IMR-90 (cell line): Measurements from ENCODE around the gene HNRNPM. TPM values are rescaled to one million over a fixed set of nuclear protein-coding genes. Genes with fewer than 3 reads are reported as not detected.

Experiments used
- ATAC-seq: fragments of 200-7000 bp; cut with Tn5 transposase; 2 replicates; pipeline ENCODE4 v1.9.1; 2020; ENCODE audit warnings: low read depth, mild to moderate bottlenecking, moderate library complexity
- BruUV-seq: library from RNA; stranded (reverse); fragments of 400-500 nt; replicated peaks from 2 replicates; lab custom pipeline; 2021; lab: Mats Ljungman, UMichigan
- CTCF ChIA-PET: fragments of 300-600 bp; formaldehyde crosslinking; extraction: SDS; loops from one replicate; lab custom pipeline; 2021; ENCODE audit warnings: antibody characterized with exemption; lab: Yijun Ruan, JAX
- POLR2A ChIA-PET: fragments of 300-600 bp; sonication (Branson Sonifier 250); formaldehyde crosslinking; loops from one replicate; lab custom pipeline; 2022; ENCODE audit warnings: antibody characterized with exemption; ENCODE audit not compliant: unreplicated experiment; lab: Charles Lee
- DNase-seq: peaks from one replicate; pipeline ENCODE4 v3.0.0; 2013
- H2AFZ ChIP-seq: replicated peaks from 2 replicates; pipeline ENCODE3; 2013; ENCODE audit warnings: low read length, mild to moderate bottlenecking; ENCODE audit not compliant: poor library complexity
- H2AK5ac ChIP-seq: 2 replicates; pipeline ENCODE4 v1.6.1; 2013; ENCODE audit warnings: low read depth, low read length, inconsistent platforms
- H2AK9ac ChIP-seq: replicated peaks from 2 replicates; pipeline ENCODE3; 2013; ENCODE audit warnings: mild to moderate bottlenecking, low read depth, low read length, moderate library complexity; ENCODE audit not compliant: poor library complexity
- H2BK120ac ChIP-seq: 2 replicates; pipeline ENCODE4 v1.6.1; 2013; ENCODE audit warnings: low read depth, low read length, inconsistent platforms
- H2BK15ac ChIP-seq: 3 replicates; pipeline ENCODE4 v1.6.1; 2013; ENCODE audit warnings: low read depth, low read length, inconsistent platforms
- H2BK20ac ChIP-seq: 2 replicates; pipeline ENCODE4 v1.6.1; 2013; ENCODE audit warnings: low read depth, mild to moderate bottlenecking, inconsistent platforms, low read length, moderate library complexity
- H2BK5ac ChIP-seq: 2 replicates; pipeline ENCODE4 v1.6.1; 2013; ENCODE audit warnings: mild to moderate bottlenecking, low read depth, low read length, inconsistent platforms; ENCODE audit not compliant: poor library complexity, severe bottlenecking
- H3K14ac ChIP-seq: replicated peaks from 2 replicates; pipeline ENCODE4 v1.6.1; 2013; ENCODE audit warnings: low read depth, low read length, inconsistent platforms
- H3K18ac ChIP-seq: 2 replicates; pipeline ENCODE4 v1.6.1; 2013; ENCODE audit warnings: low read depth, low read length, control low read depth
- H3K23ac ChIP-seq: 2 replicates; pipeline ENCODE4 v1.6.1; 2013; ENCODE audit warnings: low read depth, low read length, inconsistent platforms
- H3K27ac ChIP-seq: 2 replicates; pipeline ENCODE4 v1.5.1; 2013; ENCODE audit warnings: mild to moderate bottlenecking, control low read depth, low read length; ENCODE audit not compliant: insufficient read depth
- H3K27me3 ChIP-seq: 2 replicates; pipeline ENCODE4 v1.6.1; 2013; ENCODE audit warnings: low read length; ENCODE audit not compliant: control insufficient read depth, insufficient read depth
- H3K36me3 ChIP-seq: 2 replicates; pipeline ENCODE4 v1.6.1; 2013; ENCODE audit warnings: low read length, mixed read lengths; ENCODE audit not compliant: control insufficient read depth, insufficient read depth
- H3K4ac ChIP-seq: 2 replicates; pipeline ENCODE4 v1.6.1; 2013; ENCODE audit warnings: low read depth, low read length, inconsistent platforms
- H3K4me1 ChIP-seq: 2 replicates; pipeline ENCODE4 v1.6.1; 2013; ENCODE audit warnings: low read length, mixed read lengths; ENCODE audit not compliant: control insufficient read depth, insufficient read depth
- H3K4me2 ChIP-seq: 2 replicates; pipeline ENCODE4 v1.6.1; 2013; ENCODE audit warnings: low read depth, mild to moderate bottlenecking, control low read depth, low read length, moderate library complexity
- H3K4me3 ChIP-seq: 2 replicates; pipeline ENCODE4 v1.5.1; 2013; ENCODE audit warnings: low read depth, mild to moderate bottlenecking, control low read depth, low read length, moderate library complexity; ENCODE audit not compliant: insufficient read depth
- H3K56ac ChIP-seq: 2 replicates; pipeline ENCODE4 v1.6.1; 2013; ENCODE audit warnings: low read length, inconsistent platforms; ENCODE audit not compliant: insufficient read depth; ENCODE audit errors: extremely low read depth
- H3K79me1 ChIP-seq, 2 experiments: 2 replicates each; pipeline ENCODE4 v1.6.1; 2013; ENCODE audit warnings: low read length in 2 of 2, inconsistent platforms in 1 of 2, low read depth in 1 of 2
- H3K9ac ChIP-seq: 2 replicates; pipeline ENCODE4 v1.6.1; 2013; ENCODE audit warnings: low read depth, low read length, control low read depth
- H3K9me1 ChIP-seq: 2 replicates; pipeline ENCODE4 v1.6.1; 2013; ENCODE audit warnings: low read length, inconsistent platforms; ENCODE audit not compliant: insufficient read depth
- H3K9me3 ChIP-seq: 2 replicates; pipeline ENCODE4 v1.6.1; 2013; ENCODE audit warnings: low read length; ENCODE audit not compliant: control insufficient read depth, insufficient read depth
- H4K20me1 ChIP-seq: 2 replicates; pipeline ENCODE4 v1.6.1; 2013; ENCODE audit warnings: low read length, inconsistent platforms; ENCODE audit not compliant: insufficient read depth
- H4K5ac ChIP-seq: 2 replicates; pipeline ENCODE4 v1.6.1; 2013; ENCODE audit warnings: mild to moderate bottlenecking, low read depth, low read length, control low read depth
- H4K8ac ChIP-seq, 2 experiments: 2 replicates each; pipeline ENCODE4 v1.6.1; 2013; ENCODE audit warnings: low read depth in 2 of 2, low read length in 2 of 2, control low read depth in 1 of 2, inconsistent platforms in 1 of 2
- H4K91ac ChIP-seq: 2 replicates; pipeline ENCODE4 v1.6.1; 2013; ENCODE audit warnings: low read depth, low read length, inconsistent platforms; ENCODE audit not compliant: insufficient read depth
- BHLHE40 ChIP-seq: fragments of 150-350 bp; IDR thresholded peaks from 2 replicates; pipeline ENCODE4 v1.6.1; 2016; ENCODE audit warnings: mild to moderate bottlenecking, low read depth, low read length
- CEBPB ChIP-seq: IDR thresholded peaks from 2 replicates; pipeline ENCODE4 v1.6.1; 2012; ENCODE audit warnings: low read depth, low read length, improper control_type of control experiment
- ELK1 ChIP-seq: fragments of 150-350 bp; IDR thresholded peaks from 2 replicates; pipeline ENCODE4 v1.6.1; 2016; ENCODE audit warnings: low read depth, mild to moderate bottlenecking, low read length, moderate library complexity, borderline replicate concordance
- MAFK ChIP-seq: IDR thresholded peaks from 2 replicates; pipeline ENCODE4 v1.6.1; 2012; ENCODE audit warnings: low read depth, low read length, improper control_type of control experiment
- MAZ ChIP-seq: IDR thresholded peaks from 2 replicates; pipeline ENCODE4 v1.6.1; 2012; ENCODE audit warnings: low read depth, mild to moderate bottlenecking, low read length, improper control_type of control experiment, moderate library complexity, borderline replicate concordance
- MXI1 ChIP-seq: IDR thresholded peaks from 2 replicates; pipeline ENCODE4 v1.6.1; 2012; ENCODE audit warnings: low read depth, mild to moderate bottlenecking, low read length, moderate library complexity, borderline replicate concordance
- POLR2A ChIP-seq: IDR thresholded peaks from 2 replicates; pipeline ENCODE4 v1.6.1; 2012; ENCODE audit warnings: mild to moderate bottlenecking, low read depth, low read length
- RAD21 ChIP-seq: IDR thresholded peaks from 2 replicates; pipeline ENCODE4 v1.6.1; 2012; ENCODE audit warnings: low read length, improper control_type of control experiment
- RCOR1 ChIP-seq: IDR thresholded peaks from 2 replicates; pipeline ENCODE4 v1.6.1; 2012; ENCODE audit warnings: mild to moderate bottlenecking, low read length, improper control_type of control experiment; ENCODE audit not compliant: insufficient replicate concordance
- RFX5 ChIP-seq: IDR thresholded peaks from 2 replicates; pipeline ENCODE4 v1.8.0; 2012; ENCODE audit warnings: low read depth, mild to moderate bottlenecking, low read length, moderate library complexity
- SMC3 ChIP-seq: fragments of 150-350 bp; IDR thresholded peaks from 2 replicates; pipeline ENCODE4 v1.6.1; 2016; ENCODE audit warnings: low read depth, mild to moderate bottlenecking, antibody characterized with exemption, low read length, moderate library complexity
- WGBS, 2 experiments: methylation state at CpG; one replicate each; pipeline versions ENCODE4 v1.1.5 to v1.1.7; 2013; ENCODE audit warnings: missing lambda C conversion rate in 2 of 2; ENCODE audit not compliant: insufficient read length in 1 of 2; ENCODE audit errors: extremely low coverage in 2 of 2; 5-methylcytosine and 5-hydroxymethylcytosine counted together
- dilution Hi-C: fragments of 300-500 bp; cut with HindIII; formaldehyde crosslinking; loops from one replicate; pipeline ENCODE4 v1.14.3; 2018; ENCODE audit warnings: low sequenced_read_pairs; ENCODE audit not compliant: unreplicated experiment
- in situ Hi-C: fragments of 300-500 bp; cut with MboI; formaldehyde crosslinking; loops from 3 replicates; pipeline ENCODE4 v1.14.3; 2019; ENCODE audit warnings: low sequenced_read_pairs, inconsistent platforms, mixed read lengths
- intact Hi-C: fragments of 100-400 bp; cut with micrococcal nuclease; formaldehyde crosslinking; loops from 2 replicates; pipeline ENCODE4 v1.10.0; 2022
- polyA plus RNA-seq, 3 experiments: library from polyadenylated mRNA; depleted of rRNA; stranded (reverse); fragments of >200 nt; gene quantifications; 2 replicates each; pipeline ENCODE4 v1.2.3, GENCODE V29; 2012; ENCODE audit warnings: low replicate concordance in 1 of 3
- total RNA-seq: library from RNA; depleted of rRNA; stranded (reverse); fragments of >200 nt; gene quantifications from 2 replicates; pipeline ENCODE4 v1.2.3, GENCODE V29; 2012
- TF ChIP-seq, protein P1 (sequence below): conservative IDR thresholded peaks from 2 replicates; pipeline ENCODE4 v1.5.1; 2012; ENCODE audit warnings: mild to moderate bottlenecking, low read depth, low read length, improper control_type of control experiment

HNRNPM gene
- total and polyA plus RNA-seq, 2 of the 4 experiments (the other 2 are of a cell fraction): 75.6 to 197 TPM

DNA sequence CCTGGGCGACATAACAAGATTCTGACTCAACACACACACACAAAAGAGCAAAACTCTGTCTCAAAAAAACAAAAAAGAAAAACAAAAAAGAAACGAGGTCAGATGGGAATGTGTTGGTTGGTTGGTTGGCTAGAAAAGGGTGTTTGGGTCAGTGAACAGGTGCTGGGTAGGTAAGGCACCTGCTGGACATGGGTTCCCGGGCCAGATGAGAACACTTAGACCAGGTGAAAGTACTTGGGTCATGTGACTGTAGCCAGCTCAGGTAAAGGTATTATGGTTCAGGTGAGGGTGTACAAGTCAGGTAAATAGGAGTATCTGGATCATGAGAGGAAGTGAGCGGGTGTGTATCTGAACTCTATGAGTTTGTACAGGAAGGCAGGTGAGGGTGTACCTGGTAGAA is 83.7 kb downstream of the HNRNPM start:
- CTCF ChIA-PET: interaction anchor here (0.7 kb wide), 1 partner anchor 114 kb away, joined by 3 read pairs; no protein-coding TSS in a partner anchor
- dilution Hi-C loops (no loop called here), in situ Hi-C loops (no loop called here), intact Hi-C loops (no loop called here)
- H2AFZ ChIP-seq: no peak overlapping the region
- no peaks in the 10 kb centered on the region for H3K9me3 ChIP-seq
- WGBS, 2 experiments: 81% methylated on average over 3 of the region's 4 CpGs; no CpG with 5 or more reads in 1 of the 2 experiments
- ATAC-seq (no peak), DNase-seq (no peak)
- H2BK15ac ChIP-seq: no peak overlapping the region
- no peaks in the 10 kb centered on the region for H3K36me3 ChIP-seq
- H3K4me2 ChIP-seq: no peak overlapping the region
- H3K18ac ChIP-seq: no peak overlapping the region
- no peak overlapping the region for H2BK120ac ChIP-seq
- H2AK9ac ChIP-seq: no peak overlapping the region
- no peak for TF ChIP-seq ELK1
- TF ChIP-seq RFX5: no peak
- no peak for TF ChIP-seq RAD21
- no peak for TF ChIP-seq POLR2A
- TF ChIP-seq, protein P1, sequence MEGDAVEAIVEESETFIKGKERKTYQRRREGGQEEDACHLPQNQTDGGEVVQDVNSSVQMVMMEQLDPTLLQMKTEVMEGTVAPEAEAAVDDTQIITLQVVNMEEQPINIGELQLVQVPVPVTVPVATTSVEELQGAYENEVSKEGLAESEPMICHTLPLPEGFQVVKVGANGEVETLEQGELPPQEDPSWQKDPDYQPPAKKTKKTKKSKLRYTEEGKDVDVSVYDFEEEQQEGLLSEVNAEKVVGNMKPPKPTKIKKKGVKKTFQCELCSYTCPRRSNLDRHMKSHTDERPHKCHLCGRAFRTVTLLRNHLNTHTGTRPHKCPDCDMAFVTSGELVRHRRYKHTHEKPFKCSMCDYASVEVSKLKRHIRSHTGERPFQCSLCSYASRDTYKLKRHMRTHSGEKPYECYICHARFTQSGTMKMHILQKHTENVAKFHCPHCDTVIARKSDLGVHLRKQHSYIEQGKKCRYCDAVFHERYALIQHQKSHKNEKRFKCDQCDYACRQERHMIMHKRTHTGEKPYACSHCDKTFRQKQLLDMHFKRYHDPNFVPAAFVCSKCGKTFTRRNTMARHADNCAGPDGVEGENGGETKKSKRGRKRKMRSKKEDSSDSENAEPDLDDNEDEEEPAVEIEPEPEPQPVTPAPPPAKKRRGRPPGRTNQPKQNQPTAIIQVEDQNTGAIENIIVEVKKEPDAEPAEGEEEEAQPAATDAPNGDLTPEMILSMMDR: no peak
- TF ChIP-seq RCOR1: no peak
- TF ChIP-seq MAZ: no peak
- no peak for TF ChIP-seq MXI1
- no peak for TF ChIP-seq SMC3
- no peak for TF ChIP-seq BHLHE40
- TF ChIP-seq MAFK: no peak
- no peak for TF ChIP-seq CEBPB
- no peak overlapping the region for H3K4me3 ChIP-seq
- no peak overlapping the region for H3K14ac ChIP-seq
- peaks cover 24% of the 10 kb centered on the region; the same call in 1 of the 2 replicates for H4K20me1 ChIP-seq
- H2AK5ac ChIP-seq: no peak overlapping the region
- peaks cover 24 to 32% of the 10 kb centered on the region in 2 experiments for H3K79me1 ChIP-seq
- BruUV-seq: no TSS peak
- H3K9ac ChIP-seq: no peak overlapping the region
- no peak overlapping the region for H4K5ac ChIP-seq
- POLR2A ChIA-PET: no interaction called here
- H3K56ac ChIP-seq: no peak overlapping the region
- H3K27ac ChIP-seq: no peak overlapping the region
- H3K4me1 ChIP-seq: peaks cover 4% of the 10 kb centered on the region
- H4K91ac ChIP-seq: no peak overlapping the region
- H4K8ac ChIP-seq: no peak overlapping the region
- H3K27me3 ChIP-seq: no peaks in the 10 kb centered on the region
- no peak overlapping the region for H3K23ac ChIP-seq
- H3K4ac ChIP-seq: no peak overlapping the region
- no peak overlapping the region for H2BK5ac ChIP-seq
- no peak overlapping the region for H2BK20ac ChIP-seq
- H3K9me1 ChIP-seq: peaks cover 27% of the 10 kb centered on the region
